Keratinocyte (primary cell): ENCODE data around the gene PFN2. TPM values are rescaled to one million over a fixed set of nuclear protein-coding genes. Genes with fewer than 3 reads are reported as not detected.
"Not testable (repeated sequence)": the region's sequence is repeated elsewhere in the genome, so short reads cannot be mapped to it uniquely, and the experiment has no call there.

ENCODE experiments used
- DNase-seq: peaks from one replicate; pipeline ENCODE4 v3.0.0-alpha.2; 2011; ENCODE audit warnings: low read depth, missing footprints, low spot score
- FAIRE-seq: peaks from 2 replicates; lab custom pipeline; 2011; peaks lifted over from hg19 to GRCh38; lab: Jason Lieb, UNC
- H2AFZ ChIP-seq: 2 replicates; pipeline ENCODE4 v1.6.0; 2012; ENCODE audit warnings: low read length, control low read depth, inconsistent platforms; ENCODE audit not compliant: control insufficient read depth
- H3K27ac ChIP-seq: 2 replicates; pipeline ENCODE4 v1.5.1; 2011; ENCODE audit warnings: low read length; ENCODE audit not compliant: control insufficient read depth, insufficient read depth
- H3K27me3 ChIP-seq: 3 replicates; pipeline ENCODE4 v1.6.0; 2011; ENCODE audit warnings: low read length; ENCODE audit not compliant: control insufficient read depth, insufficient read depth; ENCODE audit errors: extremely low read depth
- H3K36me3 ChIP-seq, 2 experiments: 2 replicates in 1 of 2; 3 replicates in 1 of 2; pipeline ENCODE4 v1.5.1; 2011; ENCODE audit warnings: low read length in 2 of 2, mild to moderate bottlenecking in 1 of 2; ENCODE audit not compliant: control insufficient read depth in 2 of 2, insufficient read depth in 2 of 2; ENCODE audit errors: extremely low read depth in 1 of 2
- H3K4me1 ChIP-seq: 3 replicates; pipeline ENCODE4 v1.5.1; 2011; ENCODE audit warnings: low read length; ENCODE audit not compliant: control insufficient read depth, insufficient read depth; ENCODE audit errors: extremely low read depth
- H3K4me2 ChIP-seq: 3 replicates; pipeline ENCODE4 v1.6.0; 2011; ENCODE audit warnings: low read depth, low read length; ENCODE audit not compliant: control insufficient read depth, insufficient read depth; ENCODE audit errors: extremely low read depth
- H3K4me3 ChIP-seq, 3 experiments: fragments of 200-600 bp in 1 of 3; sonication (generic) in 1 of 3; 2 replicates in 2 of 3; 3 replicates in 1 of 3; pipeline ENCODE4 v1.5.1; 2011 to 2016; ENCODE audit warnings: low read length in 3 of 3, mild to moderate bottlenecking in 3 of 3, control low read depth in 2 of 3, inconsistent platforms in 1 of 3, low read depth in 1 of 3, mixed read lengths in 1 of 3, mixed run types in 1 of 3, moderate library complexity in 1 of 3; ENCODE audit not compliant: control insufficient read depth in 2 of 3, insufficient read depth in 2 of 3; ENCODE audit errors: extremely low read depth in 1 of 3
- H3K79me2 ChIP-seq: 2 replicates; pipeline ENCODE4 v1.6.0; 2012; ENCODE audit warnings: low read length; ENCODE audit not compliant: control insufficient read depth, insufficient read depth
- H3K9ac ChIP-seq: 3 replicates; pipeline ENCODE4 v1.6.0; 2011; ENCODE audit warnings: low read length; ENCODE audit not compliant: control insufficient read depth, insufficient read depth; ENCODE audit errors: extremely low read depth
- H3K9me1 ChIP-seq: 3 replicates; pipeline ENCODE4 v1.6.0; 2011; ENCODE audit warnings: low read length; ENCODE audit not compliant: control insufficient read depth, insufficient read depth; ENCODE audit errors: extremely low read depth
- H3K9me3 ChIP-seq: 2 replicates; pipeline ENCODE4 v1.5.1; 2012; ENCODE audit warnings: low read depth, low read length; ENCODE audit not compliant: control insufficient read depth
- H4K20me1 ChIP-seq: 3 replicates; pipeline ENCODE4 v1.6.0; 2011; ENCODE audit warnings: low read length; ENCODE audit not compliant: control insufficient read depth, insufficient read depth; ENCODE audit errors: extremely low read depth
- EZH2 ChIP-seq: IDR thresholded peaks from one replicate; pipeline ENCODE4 v1.6.1; 2012; ENCODE audit warnings: inconsistent platforms, mild to moderate bottlenecking, low read length, moderate library complexity
- dilution Hi-C: fragments of 300-500 bp; cut with MboI; formaldehyde crosslinking; loops from one replicate; pipeline ENCODE4 v1.7.0; 2020; ENCODE audit warnings: low sequenced_read_pairs; ENCODE audit not compliant: extremely low pct_ligation_motif_present
- polyA plus RNA-seq, 5 experiments: library from polyadenylated mRNA; depleted of rRNA in 3 of 5; stranded (reverse) in 3 of 5; stranded (forward) in 1 of 5; unstranded in 1 of 5; fragments of >200 nt; gene quantifications; 1 replicate in 1 of 5; 2 replicates in 3 of 5; 3 replicates in 1 of 5; pipeline versions ENCODE4 v1.2.1 to v1.2.3, GENCODE V29; 2011 to 2012; ENCODE audit warnings: missing spikeins in 2 of 5, low read depth in 1 of 5, low replicate concordance in 1 of 5
- TF ChIP-seq, protein P1 (sequence below), 3 experiments: IDR thresholded peaks in 1 of 3; conservative IDR thresholded peaks in 1 of 3; optimal IDR thresholded peaks in 1 of 3; 2 replicates in 2 of 3; 3 replicates in 1 of 3; pipeline versions ENCODE3 to v1.5.1; 2011; ENCODE audit warnings: low read length in 3 of 3, mild to moderate bottlenecking in 3 of 3, moderate library complexity in 2 of 3, control low read depth in 1 of 3, inconsistent platforms in 1 of 3; ENCODE audit not compliant: insufficient read depth in 2 of 3; ENCODE audit errors: extremely low read depth in 1 of 3

PFN2 gene
- polyA plus RNA-seq, 1 donor (not counting 4 experiments of a cell fraction or from before 2014, with no cell fraction given): 334 TPM

GRCh38 chr3:149941946-149942345 lies 28.7 kb downstream of the PFN2 start:
- Histone ChIP-seq H3K36me3 (peaks cover 0 to 3% of the 10 kb centered on the region in 2 experiments), H3K9me3 (no peaks in the 10 kb centered on the region), H3K27ac (no peak overlapping the region), H3K4me3 (no peak overlapping the region), H3K4me1 (no peaks in the 10 kb centered on the region), H3K4me2 (no peak overlapping the region), H3K27me3 (no peaks in the 10 kb centered on the region), H3K79me2 (peaks cover 1% of the 10 kb centered on the region), H4K20me1 (no peaks in the 10 kb centered on the region), H2AFZ (no peak overlapping the region), H3K9ac (no peak overlapping the region), H3K9me1 (no peaks in the 10 kb centered on the region)
- FAIRE-seq: no peak
- TF ChIP-seq, protein P1, sequence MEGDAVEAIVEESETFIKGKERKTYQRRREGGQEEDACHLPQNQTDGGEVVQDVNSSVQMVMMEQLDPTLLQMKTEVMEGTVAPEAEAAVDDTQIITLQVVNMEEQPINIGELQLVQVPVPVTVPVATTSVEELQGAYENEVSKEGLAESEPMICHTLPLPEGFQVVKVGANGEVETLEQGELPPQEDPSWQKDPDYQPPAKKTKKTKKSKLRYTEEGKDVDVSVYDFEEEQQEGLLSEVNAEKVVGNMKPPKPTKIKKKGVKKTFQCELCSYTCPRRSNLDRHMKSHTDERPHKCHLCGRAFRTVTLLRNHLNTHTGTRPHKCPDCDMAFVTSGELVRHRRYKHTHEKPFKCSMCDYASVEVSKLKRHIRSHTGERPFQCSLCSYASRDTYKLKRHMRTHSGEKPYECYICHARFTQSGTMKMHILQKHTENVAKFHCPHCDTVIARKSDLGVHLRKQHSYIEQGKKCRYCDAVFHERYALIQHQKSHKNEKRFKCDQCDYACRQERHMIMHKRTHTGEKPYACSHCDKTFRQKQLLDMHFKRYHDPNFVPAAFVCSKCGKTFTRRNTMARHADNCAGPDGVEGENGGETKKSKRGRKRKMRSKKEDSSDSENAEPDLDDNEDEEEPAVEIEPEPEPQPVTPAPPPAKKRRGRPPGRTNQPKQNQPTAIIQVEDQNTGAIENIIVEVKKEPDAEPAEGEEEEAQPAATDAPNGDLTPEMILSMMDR (optimal IDR thresholded peaks at IDR 0.05 in 1 of 3, IDR thresholded peaks at IDR 0.05 in 1 of 3, conservative IDR thresholded peaks at IDR 0.05 in 1 of 3; ENCODE audit: extremely low read depth in 1 of 3, insufficient read depth in 2 of 3, low read length in 3 of 3): no peak
- TF ChIP-seq EZH2: no peak
- no peak for DNase-seq
- dilution Hi-C loops: no loop called here

DNA sequence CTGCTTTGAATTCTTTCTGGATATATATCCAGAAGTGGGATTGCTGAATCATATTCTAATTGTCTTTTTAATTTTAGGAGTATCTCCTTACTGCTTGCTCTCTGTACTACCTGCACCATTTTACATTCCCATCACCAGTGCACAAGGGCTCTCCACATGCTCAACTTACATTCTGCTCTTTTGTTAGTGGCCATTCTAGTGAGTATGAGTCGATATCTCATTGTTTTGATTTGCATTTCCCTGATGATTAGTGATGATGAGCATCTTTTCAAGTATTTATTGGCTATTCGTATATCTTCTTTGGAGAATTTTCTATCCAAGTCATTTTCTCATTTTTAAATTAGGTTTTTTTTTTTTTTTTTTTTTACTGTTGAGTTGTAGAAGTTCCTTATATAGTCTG lies 29.5 kb downstream of the PFN2 start:
- Histone ChIP-seq H3K9me3 (no peaks in the 10 kb centered on the region), H3K36me3 (peaks cover 0 to 3% of the 10 kb centered on the region in 2 experiments), H3K79me2 (peaks cover 1% of the 10 kb centered on the region), H3K4me2 (no peak overlapping the region), H3K9ac (no peak overlapping the region), H3K4me1 (no peaks in the 10 kb centered on the region), H3K27ac (no peak overlapping the region), H3K9me1 (no peaks in the 10 kb centered on the region), H3K27me3 (no peaks in the 10 kb centered on the region), H3K4me3 (no peak overlapping the region), H4K20me1 (no peaks in the 10 kb centered on the region), H2AFZ (no peak overlapping the region)
- no peak for DNase-seq
- no peak for TF ChIP-seq EZH2
- TF ChIP-seq, protein P1 (optimal IDR thresholded peaks at IDR 0.05 in 1 of 3, IDR thresholded peaks at IDR 0.05 in 1 of 3, conservative IDR thresholded peaks at IDR 0.05 in 1 of 3; ENCODE audit: extremely low read depth in 1 of 3, insufficient read depth in 2 of 3, low read length in 3 of 3): no peak
- dilution Hi-C loops: no loop called here
- FAIRE-seq: no peak

DNA sequence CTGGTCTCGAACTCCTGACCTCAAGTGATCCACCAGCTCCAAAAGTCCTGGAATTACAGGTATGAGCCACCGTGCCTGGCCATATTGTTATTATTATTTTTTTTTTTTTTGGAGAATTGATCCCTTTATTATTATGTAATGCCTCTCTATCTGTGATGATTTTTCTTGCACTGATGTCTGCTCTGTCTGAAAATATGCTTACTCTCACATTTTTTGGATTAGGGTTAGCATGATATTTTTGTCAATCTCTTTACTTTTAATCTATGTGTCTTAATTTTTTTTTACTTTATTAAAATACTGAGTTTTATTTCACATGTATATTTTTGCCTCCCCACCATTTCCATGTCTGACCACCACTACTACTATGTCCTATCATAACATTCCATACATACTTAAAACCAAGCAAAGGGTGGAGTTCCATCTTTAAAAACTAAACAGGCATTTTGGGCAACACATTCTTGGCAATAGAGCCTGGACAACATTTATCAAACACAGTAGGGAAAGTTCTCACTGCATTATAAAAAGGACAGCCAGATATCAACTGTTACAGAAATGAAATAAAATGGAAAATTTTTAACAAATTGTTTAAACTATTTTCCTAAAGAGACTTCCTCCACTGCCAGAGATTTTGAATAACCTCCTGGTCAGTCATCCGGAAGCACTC lies 32.2 kb downstream of the PFN2 start:
- DNase-seq, H3K9me1 ChIP-seq, H3K4me2 ChIP-seq, H3K9me3 ChIP-seq, H3K27me3 ChIP-seq, H2AFZ ChIP-seq, H4K20me1 ChIP-seq, FAIRE-seq, H3K79me2 ChIP-seq, H3K4me1 ChIP-seq, dilution Hi-C loops, H3K27ac ChIP-seq, H3K4me3 ChIP-seq, H3K36me3 ChIP-seq, H3K9ac ChIP-seq: not testable (repeated sequence)
